Measurements from ENCODE around the gene SLC2A3. TPM values are rescaled to one million over a fixed set of nuclear protein-coding genes. Genes with fewer than 3 reads are reported as not detected.
"Not testable (repeated sequence)": the region's sequence is repeated elsewhere in the genome, so short reads cannot be mapped to it uniquely, and the experiment has no call there.

The SLC2A3 gene
- total RNA-seq, 4 donors from 2014 or later, result 11.5 to 46.6 (median 12.8) TPM

DNA sequence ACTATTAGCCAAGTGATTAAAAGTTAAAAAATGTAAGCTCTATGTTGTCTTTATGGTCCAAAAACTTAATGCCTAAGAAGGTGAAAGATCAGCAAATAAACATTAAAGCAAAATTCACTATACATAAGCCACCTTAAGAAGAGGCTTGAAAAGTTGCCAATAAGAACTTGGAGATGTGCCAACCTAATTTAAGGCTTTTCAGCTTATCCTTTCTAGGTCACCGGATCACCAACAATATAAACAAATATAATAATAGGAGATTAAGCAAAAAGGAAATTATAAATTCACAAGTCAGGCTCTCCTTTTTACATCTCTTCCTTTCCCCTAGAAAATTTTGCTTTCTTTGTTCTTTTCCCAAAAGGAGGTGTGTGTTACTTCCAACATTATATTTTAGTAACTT is 30.9 kb downstream of the SLC2A3 start:
- Histone ChIP-seq H3K27me3 (no peaks in the 10 kb centered on the region), H3K36me3 (no peaks in the 10 kb centered on the region), H3K4me1 (peaks cover 0 to 8% (median 0%) of the 10 kb centered on the region in 3 donors), H3K27ac (no peak overlapping the region), H3K9me3 (no peaks in the 10 kb centered on the region), H3K4me3 (no peak overlapping the region)
- 0% methylated on average over 1 of the region's 1 CpG for WGBS, 2 donors (ENCODE audit: low coverage in 1 of 2)
- ATAC-seq, result no peak
- TF ChIP-seq POLR2A (IDR thresholded peaks at IDR 0.05) (no peak), POLR2AphosphoS5 (IDR thresholded peaks at IDR 0.05) (no peak), EP300 (IDR thresholded peaks at IDR 0.05) (no peak)
- TF ChIP-seq, protein P1, sequence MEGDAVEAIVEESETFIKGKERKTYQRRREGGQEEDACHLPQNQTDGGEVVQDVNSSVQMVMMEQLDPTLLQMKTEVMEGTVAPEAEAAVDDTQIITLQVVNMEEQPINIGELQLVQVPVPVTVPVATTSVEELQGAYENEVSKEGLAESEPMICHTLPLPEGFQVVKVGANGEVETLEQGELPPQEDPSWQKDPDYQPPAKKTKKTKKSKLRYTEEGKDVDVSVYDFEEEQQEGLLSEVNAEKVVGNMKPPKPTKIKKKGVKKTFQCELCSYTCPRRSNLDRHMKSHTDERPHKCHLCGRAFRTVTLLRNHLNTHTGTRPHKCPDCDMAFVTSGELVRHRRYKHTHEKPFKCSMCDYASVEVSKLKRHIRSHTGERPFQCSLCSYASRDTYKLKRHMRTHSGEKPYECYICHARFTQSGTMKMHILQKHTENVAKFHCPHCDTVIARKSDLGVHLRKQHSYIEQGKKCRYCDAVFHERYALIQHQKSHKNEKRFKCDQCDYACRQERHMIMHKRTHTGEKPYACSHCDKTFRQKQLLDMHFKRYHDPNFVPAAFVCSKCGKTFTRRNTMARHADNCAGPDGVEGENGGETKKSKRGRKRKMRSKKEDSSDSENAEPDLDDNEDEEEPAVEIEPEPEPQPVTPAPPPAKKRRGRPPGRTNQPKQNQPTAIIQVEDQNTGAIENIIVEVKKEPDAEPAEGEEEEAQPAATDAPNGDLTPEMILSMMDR (IDR thresholded peaks at IDR 0.05), result no peak

DNA sequence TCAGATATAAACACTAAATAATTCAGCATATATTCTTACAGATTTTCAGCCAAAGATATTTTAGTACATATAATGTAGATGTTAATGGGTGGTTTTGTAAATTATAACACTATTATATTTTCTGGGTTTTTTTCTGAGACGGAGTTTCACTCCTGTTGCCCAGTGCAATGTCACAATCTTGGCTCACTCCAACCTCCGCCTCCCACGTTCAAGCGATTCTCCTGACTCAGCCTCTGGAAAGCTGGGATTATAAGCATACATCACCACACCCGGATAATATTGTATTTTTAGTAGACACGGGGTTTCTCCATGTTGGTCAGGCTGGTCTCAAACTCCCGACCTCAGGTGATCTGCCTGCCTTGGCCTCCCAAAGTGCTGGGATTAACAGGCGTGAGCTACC is 33.6 kb downstream of the SLC2A3 start:
- 53 to 72% methylated on average over 4 to 8 of the region's 8 CpGs for WGBS, 2 donors (ENCODE audit: low coverage in 1 of 2)
- not testable (repeated sequence) for H3K9me3 ChIP-seq, H3K36me3 ChIP-seq, ATAC-seq, H3K4me1 ChIP-seq, H3K4me3 ChIP-seq, H3K27me3 ChIP-seq, H3K27ac ChIP-seq

DNA sequence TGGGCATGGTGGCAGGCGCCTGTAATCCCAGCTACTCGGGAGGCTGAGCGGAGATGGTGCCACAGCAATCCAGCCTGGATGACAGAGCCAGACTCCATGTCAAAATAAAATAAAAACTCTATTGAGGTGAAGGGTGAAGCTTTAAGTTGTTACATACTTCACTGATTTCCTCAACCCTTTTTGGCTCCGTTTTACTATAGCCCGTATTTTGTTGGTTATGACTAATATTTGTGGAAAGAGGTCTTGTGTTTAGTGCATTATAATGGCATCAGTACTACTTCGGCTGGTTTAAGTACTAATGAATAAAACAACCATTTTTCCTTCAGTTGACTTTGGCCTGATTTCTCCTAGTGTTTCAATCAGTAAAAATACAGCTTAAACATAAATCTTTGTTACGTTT is 36.2 kb downstream of the SLC2A3 start:
- Histone ChIP-seq H3K4me3 (no peak overlapping the region), H3K9me3 (no peaks in the 10 kb centered on the region), H3K4me1 (no peaks in the 10 kb centered on the region), H3K27ac (no peak overlapping the region), H3K27me3 (no peaks in the 10 kb centered on the region), H3K36me3 (no peaks in the 10 kb centered on the region)
- no peak for TF ChIP-seq POLR2AphosphoS5 (IDR thresholded peaks at IDR 0.05)
- 79 to 92% methylated on average over 6 of the region's 7 CpGs for whole genome bisulfite sequencing, 2 donors (ENCODE audit: low coverage in 1 of 2)
- no peak for ATAC-seq

DNA sequence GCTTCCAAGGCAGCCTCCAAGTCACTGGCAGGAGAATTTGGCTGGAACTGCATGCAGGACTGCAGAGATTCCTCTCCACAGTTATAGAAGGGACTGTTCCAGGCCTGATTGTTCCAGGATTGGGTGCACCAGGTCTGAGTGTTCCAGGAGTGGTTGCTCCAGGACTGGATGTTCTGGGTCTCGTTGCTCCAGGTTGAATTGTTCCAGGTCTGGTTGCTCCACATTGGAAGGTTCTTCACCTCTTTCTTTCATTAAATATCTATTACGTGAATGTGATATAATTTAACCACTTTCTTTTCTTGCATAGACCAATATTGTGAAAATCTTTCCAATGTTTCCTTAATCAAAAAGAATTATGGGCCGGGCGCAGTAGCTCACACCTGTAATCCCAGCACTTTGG is 39.3 kb downstream of the SLC2A3 start:
- H3K27me3 ChIP-seq, H3K9me3 ChIP-seq, H3K4me1 ChIP-seq, ATAC-seq, H3K36me3 ChIP-seq, H3K27ac ChIP-seq, H3K4me3 ChIP-seq: not testable (repeated sequence)
- 80 to 86% methylated on average over 2 to 4 of the region's 4 CpGs for WGBS, 2 donors (ENCODE audit: low coverage in 1 of 2)

DNA sequence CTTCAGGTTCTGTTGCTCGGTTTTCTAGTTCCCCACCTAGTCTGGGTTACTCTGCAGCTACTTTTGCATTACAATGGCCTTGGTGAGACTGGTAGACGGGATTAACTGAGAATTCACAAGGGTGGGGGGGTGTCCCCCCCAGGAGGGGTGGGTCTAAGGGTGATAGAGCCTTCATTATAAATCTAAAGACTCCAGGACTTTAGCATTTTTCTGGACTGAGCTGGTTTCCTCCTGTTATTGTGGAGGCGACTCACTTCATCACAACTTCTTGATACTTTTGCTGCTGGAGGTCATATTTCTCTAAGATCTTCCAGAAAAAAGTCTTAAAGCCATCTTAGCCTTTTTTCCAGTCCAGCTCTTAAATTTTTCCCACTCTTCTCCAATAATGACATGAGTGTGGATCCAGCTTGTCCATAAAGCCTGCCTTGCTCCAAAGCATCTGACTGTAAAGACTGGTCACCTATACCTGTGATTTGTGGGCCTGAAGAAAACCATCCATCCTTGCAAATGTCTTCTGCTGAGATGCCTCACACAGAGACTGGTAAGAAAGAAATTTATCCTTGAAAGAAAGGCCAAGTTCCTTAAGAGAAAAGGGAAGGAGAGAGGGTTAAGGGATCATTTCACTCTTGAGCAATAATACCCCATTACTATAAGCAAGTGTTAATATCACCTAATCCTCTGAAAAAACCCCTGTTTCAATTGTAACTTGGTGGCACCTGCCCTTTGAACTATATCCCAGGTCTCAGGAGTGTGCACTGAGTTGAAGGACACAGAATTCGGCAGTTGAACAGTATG is 43.6 kb downstream of the SLC2A3 start:
- Histone ChIP-seq H3K4me3 (no peak overlapping the region), H3K27me3 (peaks cover 5% of the 10 kb centered on the region), H3K4me1 (peaks cover 0 to 11% (median 0%) of the 10 kb centered on the region in 3 donors), H3K9me3 (no peaks in the 10 kb centered on the region), H3K27ac (no peak overlapping the region), H3K36me3 (no peaks in the 10 kb centered on the region)
- 56 to 73% methylated on average over 1 to 3 of the region's 4 CpGs for WGBS, 2 donors (ENCODE audit: low coverage in 1 of 2)
- no peak for ATAC-seq
- no peak for TF ChIP-seq EP300 (IDR thresholded peaks at IDR 0.05)
- no peak for TF ChIP-seq POLR2A (IDR thresholded peaks at IDR 0.05)
- TF ChIP-seq, protein P1 (IDR thresholded peaks at IDR 0.05), result no peak
- TF ChIP-seq POLR2AphosphoS5 (IDR thresholded peaks at IDR 0.05), result no peak

DNA sequence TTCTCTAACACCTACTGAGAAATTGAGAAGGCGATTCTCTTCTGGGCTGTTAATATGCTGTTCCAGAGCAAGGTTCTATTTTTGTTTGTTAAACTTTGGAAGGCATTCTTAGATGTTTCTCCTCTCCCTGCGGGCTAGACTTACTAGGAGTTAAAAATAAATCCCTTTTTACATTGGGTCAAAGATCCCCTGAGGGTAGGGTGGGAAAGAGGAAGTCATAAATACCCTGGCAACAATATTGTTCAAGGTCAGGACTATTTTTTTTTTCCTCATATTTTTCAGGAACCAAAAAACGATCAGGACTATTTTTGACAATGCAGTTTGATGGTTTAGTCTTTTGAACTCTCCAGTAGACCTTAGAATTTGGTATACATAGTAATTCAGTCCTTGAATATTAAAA is 51.3 kb downstream of the SLC2A3 start:
- H3K4me3 ChIP-seq, result no peak overlapping the region
- ATAC-seq, result no peak
- no peaks in the 10 kb centered on the region for H3K9me3 ChIP-seq
- H3K36me3 ChIP-seq, result no peaks in the 10 kb centered on the region
- no peaks in the 10 kb centered on the region for H3K4me1 ChIP-seq
- H3K27ac ChIP-seq, result no peak overlapping the region
- TF ChIP-seq, protein P1 (IDR thresholded peaks at IDR 0.05), result no peak
- no peak for TF ChIP-seq POLR2A (IDR thresholded peaks at IDR 0.05)
- no peak for TF ChIP-seq EP300 (IDR thresholded peaks at IDR 0.05)
- no peaks in the 10 kb centered on the region for H3K27me3 ChIP-seq
- 51 to 54% methylated on average over 2 to 3 of the region's 3 CpGs for WGBS, 2 donors (ENCODE audit: low coverage in 1 of 2)

DNA sequence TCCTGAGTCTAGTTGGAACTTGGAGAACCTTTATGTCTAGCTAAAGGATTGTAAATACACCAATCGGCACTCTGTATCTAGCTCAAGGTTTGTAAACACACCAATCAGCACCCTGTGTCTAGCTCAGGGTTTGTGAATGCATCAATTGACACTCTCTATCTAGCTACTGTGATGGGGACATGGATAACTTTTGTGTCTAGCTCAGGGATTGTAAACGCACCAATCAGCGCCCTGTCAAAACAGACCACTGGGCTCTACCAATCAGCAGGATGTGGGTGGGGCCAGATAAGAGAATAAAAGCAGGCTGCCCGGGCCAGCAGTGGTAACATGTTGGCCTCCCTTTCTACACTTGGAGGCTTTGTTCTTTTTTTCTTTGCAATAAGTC is 54.3 kb downstream of the SLC2A3 start:
- H3K4me1 ChIP-seq, H3K9me3 ChIP-seq, H3K27ac ChIP-seq, H3K36me3 ChIP-seq, H3K4me3 ChIP-seq, H3K27me3 ChIP-seq, ATAC-seq: not testable (repeated sequence)
- WGBS, 2 donors (ENCODE audit: low coverage in 1 of 2), result 72 to 92% methylated on average over 3 of the region's 4 CpGs

DNA sequence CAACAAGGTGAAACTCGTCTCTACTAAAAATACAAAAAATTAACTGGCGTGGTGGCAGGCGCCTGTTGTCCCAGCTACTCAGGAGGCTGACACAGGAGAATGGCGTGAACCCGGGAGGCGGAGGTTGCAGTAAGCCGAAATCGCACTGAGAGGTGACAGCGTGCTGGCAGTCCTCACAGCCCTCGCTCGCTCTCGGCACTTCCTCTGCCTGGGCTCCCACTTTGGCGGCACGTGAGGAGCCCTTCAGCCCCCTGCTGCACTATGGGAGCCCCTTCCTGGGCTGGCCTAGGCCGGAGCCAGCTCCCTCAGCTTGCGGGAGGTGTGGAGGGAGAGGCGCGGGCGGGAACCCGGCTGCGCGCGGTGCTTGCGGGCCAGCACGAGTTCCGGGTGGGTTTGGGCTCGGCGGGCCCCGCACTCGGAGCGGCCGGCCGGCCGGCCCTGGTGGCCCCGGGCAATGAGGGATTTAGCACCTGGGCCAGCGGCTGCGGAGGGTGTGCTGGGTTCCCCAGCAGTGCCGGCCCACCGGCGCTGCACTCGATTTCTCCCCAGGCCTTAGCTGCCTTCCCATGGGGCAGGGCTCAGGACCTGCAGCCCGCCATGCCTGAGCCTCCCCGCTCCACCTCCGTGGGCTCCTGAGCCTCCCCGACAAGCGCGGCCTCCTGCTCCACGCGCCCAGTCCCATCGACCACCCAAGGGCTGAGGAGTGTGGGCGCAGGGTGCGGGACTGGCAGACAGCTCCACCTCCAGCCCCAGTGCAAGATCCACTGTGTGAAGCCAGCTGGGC is 54.8 kb downstream of the SLC2A3 start:
- H3K4me1 ChIP-seq, H3K4me3 ChIP-seq, H3K27ac ChIP-seq, H3K27me3 ChIP-seq, H3K9me3 ChIP-seq, ATAC-seq, H3K36me3 ChIP-seq: not testable (repeated sequence)
- 81 to 100% methylated on average over 2 to 11 of the region's 52 CpGs for WGBS, 2 donors (ENCODE audit: low coverage in 1 of 2)

Data from gastroesophageal sphincter (tissue), 4 donors.